CD4-positive, alpha-beta T cell treated with Interleukin-15 for 1 hour (primary cell): ENCODE results near the gene SLFN14.
"Not testable (repeated sequence)": the region's sequence is repeated elsewhere in the genome, so short reads cannot be mapped to it uniquely, and the experiment has no call there.

Experiments used
- DNase-seq: peaks from one replicate; pipeline ENCODE4 v3.0.0-alpha.2; 2020

SLFN14 gene

GRCh38 chr17:35519906-35520442 is 40.6 kb downstream of the SLFN14 start:
- DNase-seq = no peak

GRCh38 chr17:35519439-35519838 is 41.2 kb downstream of the SLFN14 start:
- no peak for DNase-seq

- DNase-seq = not testable (repeated sequence)
Observed at GRCh38 chr17:35518431-35518830, 42.2 kb downstream of the SLFN14 start.

GRCh38 chr17:35515027-35515426 is 45.6 kb downstream of the SLFN14 start:
- DNase-seq = no peak

GRCh38 chr17:35514564-35514963 is 46.1 kb downstream of the SLFN14 start:
- no peak for DNase-seq
